Naive thymus-derived CD8-positive, alpha-beta T cell (primary cell): ENCODE measurements around the gene KCNA5. TPM values are rescaled to one million over a fixed set of nuclear protein-coding genes. Genes with fewer than 3 reads are reported as not detected.

ENCODE experiments used
- ATAC-seq, 2 donors: fragments of 150-1000 bp; cut with Tn5 transposase in 1 of 2; sonication (Bioruptor Pico), chemical (Tn5 transposase) in 1 of 2; 1 replicate in 1 of 2; 2 replicates in 1 of 2; pipeline ENCODE4 v1.10.0; 2021; ENCODE audit warnings: mild to moderate bottlenecking in 2 of 2, moderate library complexity in 2 of 2
- POLR2A ChIA-PET: fragments of 350-600 bp; sonication (Branson Sonifier 250); formaldehyde crosslinking; loops from one replicate; lab custom pipeline; 2021; ENCODE audit warnings: antibody characterized with exemption; lab: Charles Lee
- DNase-seq, 10 donors: peaks; one replicate each; pipeline versions ENCODE4 v3.0.0 to v3.0.0-alpha.2; 2020 to 2022
- H3K27ac Mint-ChIP-seq, 10 donors: one replicate each; pipeline ENCODE4 v1.8.0; 2020 to 2022; ENCODE audit warnings: mild to moderate bottlenecking in 10 of 10, mixed read lengths in 10 of 10, moderate library complexity in 4 of 10, inconsistent platforms in 1 of 10
- H3K27me3 Mint-ChIP-seq, 5 donors: one replicate each; pipeline ENCODE4 v1.8.0; 2021 to 2022; ENCODE audit warnings: mixed read lengths in 5 of 5
- H3K36me3 Mint-ChIP-seq, 3 donors: one replicate each; pipeline ENCODE4 v1.8.0; 2020 to 2022; ENCODE audit warnings: mixed read lengths in 3 of 3, mild to moderate bottlenecking in 2 of 3, inconsistent platforms in 1 of 3
- H3K4me1 Mint-ChIP-seq, 4 donors: one replicate each; pipeline ENCODE4 v1.8.0; 2021 to 2022; ENCODE audit warnings: mixed read lengths in 4 of 4
- H3K4me3 Mint-ChIP-seq, 10 donors: one replicate each; pipeline ENCODE4 v1.8.0; 2020 to 2022; ENCODE audit warnings: mild to moderate bottlenecking in 10 of 10, mixed read lengths in 10 of 10, moderate library complexity in 6 of 10, inconsistent platforms in 1 of 10
- H3K9me3 Mint-ChIP-seq, 9 donors: one replicate each; pipeline ENCODE4 v1.8.0; 2020 to 2022; ENCODE audit warnings: mixed read lengths in 9 of 9, mild to moderate bottlenecking in 3 of 9, inconsistent platforms in 1 of 9, moderate library complexity in 1 of 9
- polyA plus RNA-seq, 3 donors: library from polyadenylated mRNA; unstranded; fragments of 300-500 nt; fragmentation: Illumina TruSeq; gene quantifications; one replicate each; pipeline ENCODE4 v1.2.3, GENCODE V29; 2021
- total RNA-seq, 8 experiments: library from RNA in 2 of 8; stranded (reverse) in 2 of 8; gene quantifications; one replicate each; pipeline ENCODE4 v1.2.3 and lab custom pipeline; 2021 to 2026

Gene KCNA5
- total and polyA plus RNA-seq, 5 experiments from 2014 or later = not detected

GRCh38 chr12:5073054-5073453 lies 29.4 kb downstream of the KCNA5 start:
- no peaks in the 10 kb centered on the region for H3K4me1 Mint-ChIP-seq
- H3K9me3 Mint-ChIP-seq = no peaks in the 10 kb centered on the region
- H3K27me3 Mint-ChIP-seq = peaks cover 3 to 19% (median 4%) of the 10 kb centered on the region in 5 donors
- POLR2A ChIA-PET = no interaction called here
- H3K36me3 Mint-ChIP-seq = no peaks in the 10 kb centered on the region
- H3K4me3 Mint-ChIP-seq = no peak overlapping the region
- DNase-seq = no peak
- H3K27ac Mint-ChIP-seq = no peak overlapping the region
- no peak for ATAC-seq

DNA sequence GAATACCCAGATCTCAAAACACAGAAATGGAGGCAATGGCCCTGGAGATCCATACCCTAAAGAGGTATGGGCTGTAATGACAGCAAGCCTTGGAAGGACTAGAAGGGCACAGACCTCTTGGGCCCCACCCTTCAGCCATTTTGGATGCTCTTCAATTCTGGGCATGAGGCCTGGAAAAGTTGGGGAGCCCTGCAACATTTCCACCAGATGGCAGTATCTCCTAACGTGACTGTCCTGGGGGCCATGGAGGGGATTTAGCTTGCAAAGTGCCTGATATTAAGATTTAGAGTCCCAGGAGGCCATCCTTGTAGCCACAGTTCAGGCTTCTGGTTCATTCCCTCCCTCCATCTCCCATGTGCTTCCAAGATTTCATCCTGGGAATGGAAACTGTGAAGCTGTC lies 30.2 kb downstream of the KCNA5 start:
- Mint-ChIP-seq H3K36me3 (no peaks in the 10 kb centered on the region), H3K9me3 (no peaks in the 10 kb centered on the region), H3K4me1 (no peaks in the 10 kb centered on the region), H3K27ac (no peak overlapping the region), H3K4me3 (no peak overlapping the region), H3K27me3 (peaks cover 3 to 22% (median 5%) of the 10 kb centered on the region in 5 donors)
- DNase-seq (no peak), ATAC-seq (no peak)
- POLR2A ChIA-PET = no interaction called here

DNA sequence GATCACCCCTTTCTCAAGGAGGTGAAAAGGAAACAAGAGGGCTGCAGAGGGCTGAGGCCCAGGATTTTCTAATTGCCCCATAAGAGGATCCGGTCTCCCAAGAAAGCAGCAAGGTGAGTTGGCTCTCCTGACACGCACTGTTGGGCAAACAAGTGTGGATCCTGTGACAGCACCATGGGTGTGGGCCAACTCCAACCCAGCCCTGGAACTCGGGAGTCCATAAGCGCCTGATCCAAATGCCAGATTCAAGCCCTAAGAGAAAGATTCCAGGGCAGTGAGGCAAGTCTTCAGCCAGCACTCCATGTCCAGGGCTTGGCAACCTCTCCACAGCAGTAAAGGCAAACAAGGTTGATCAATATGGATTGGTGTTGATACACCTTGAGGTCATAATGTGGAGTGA lies 33.1 kb downstream of the KCNA5 start:
- H3K4me3 Mint-ChIP-seq = no peak overlapping the region
- ATAC-seq (no peak), DNase-seq (no peak)
- H3K36me3 Mint-ChIP-seq = no peaks in the 10 kb centered on the region
- H3K9me3 Mint-ChIP-seq = no peaks in the 10 kb centered on the region
- no peak overlapping the region for H3K27ac Mint-ChIP-seq
- H3K27me3 Mint-ChIP-seq = peaks cover 2 to 20% (median 6%) of the 10 kb centered on the region in 5 donors
- no peaks in the 10 kb centered on the region for H3K4me1 Mint-ChIP-seq
- POLR2A ChIA-PET = no interaction called here

DNA sequence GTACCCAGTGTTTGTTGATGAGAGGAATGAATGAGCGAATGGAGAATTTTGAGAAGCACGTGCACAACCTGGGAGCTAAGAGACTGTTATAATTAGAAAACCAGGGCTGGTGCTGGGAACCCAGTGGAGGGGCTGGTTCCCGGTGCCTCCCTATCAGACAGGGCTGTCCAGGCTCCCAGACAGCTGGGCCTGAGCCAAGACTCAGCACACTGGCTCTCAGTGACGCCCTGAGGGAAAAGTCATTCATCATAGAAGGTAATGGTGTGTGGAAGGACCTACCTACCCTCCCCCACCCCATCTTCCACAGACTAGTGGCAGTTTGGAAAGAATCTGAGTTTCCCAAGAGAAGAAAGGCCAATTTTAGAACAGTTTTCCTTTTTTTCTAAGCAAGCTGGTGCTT lies 34.7 kb downstream of the KCNA5 start:
- Mint-ChIP-seq H3K4me3 (no peak overlapping the region), H3K36me3 (no peaks in the 10 kb centered on the region), H3K27me3 (peaks cover 0 to 14% (median 2%) of the 10 kb centered on the region in 5 donors), H3K27ac (no peak overlapping the region), H3K4me1 (no peaks in the 10 kb centered on the region), H3K9me3 (no peaks in the 10 kb centered on the region)
- POLR2A ChIA-PET = no interaction called here
- ATAC-seq (no peak), DNase-seq (no peak)

GRCh38 chr12:5081016-5081415 lies 37.3 kb downstream of the KCNA5 start:
- DNase-seq (no peak), ATAC-seq (no peak)
- Mint-ChIP-seq H3K27ac (no peak overlapping the region), H3K4me1 (no peaks in the 10 kb centered on the region), H3K27me3 (peaks cover 2 to 14% (median 4%) of the 10 kb centered on the region in 5 donors), H3K4me3 (no peak overlapping the region), H3K36me3 (no peaks in the 10 kb centered on the region), H3K9me3 (no peaks in the 10 kb centered on the region)
- POLR2A ChIA-PET = no interaction called here

- no peaks in the 10 kb centered on the region for H3K4me1 Mint-ChIP-seq
- H3K27me3 Mint-ChIP-seq = peaks cover 0 to 5% (median 2%) of the 10 kb centered on the region in 5 donors
- DNase-seq (peak in 2 of 10 donors; percentile 11 to 12), ATAC-seq (no peak)
- no peaks in the 10 kb centered on the region for H3K36me3 Mint-ChIP-seq
- POLR2A ChIA-PET = no interaction called here
- H3K27ac Mint-ChIP-seq = no peak overlapping the region
- no peaks in the 10 kb centered on the region for H3K9me3 Mint-ChIP-seq
- no peak overlapping the region for H3K4me3 Mint-ChIP-seq
Observed at GRCh38 chr12:5083955-5084849, 40.5 kb downstream of the KCNA5 start.

GRCh38 chr12:5085896-5086295 lies 42.2 kb downstream of the KCNA5 start:
- Mint-ChIP-seq H3K4me3 (no peak overlapping the region), H3K36me3 (no peaks in the 10 kb centered on the region), H3K9me3 (no peaks in the 10 kb centered on the region), H3K4me1 (no peaks in the 10 kb centered on the region), H3K27ac (no peak overlapping the region), H3K27me3 (peaks cover 0 to 11% (median 2%) of the 10 kb centered on the region in 5 donors)
- POLR2A ChIA-PET = no interaction called here
- DNase-seq = no peak
- ATAC-seq = no peak

DNA sequence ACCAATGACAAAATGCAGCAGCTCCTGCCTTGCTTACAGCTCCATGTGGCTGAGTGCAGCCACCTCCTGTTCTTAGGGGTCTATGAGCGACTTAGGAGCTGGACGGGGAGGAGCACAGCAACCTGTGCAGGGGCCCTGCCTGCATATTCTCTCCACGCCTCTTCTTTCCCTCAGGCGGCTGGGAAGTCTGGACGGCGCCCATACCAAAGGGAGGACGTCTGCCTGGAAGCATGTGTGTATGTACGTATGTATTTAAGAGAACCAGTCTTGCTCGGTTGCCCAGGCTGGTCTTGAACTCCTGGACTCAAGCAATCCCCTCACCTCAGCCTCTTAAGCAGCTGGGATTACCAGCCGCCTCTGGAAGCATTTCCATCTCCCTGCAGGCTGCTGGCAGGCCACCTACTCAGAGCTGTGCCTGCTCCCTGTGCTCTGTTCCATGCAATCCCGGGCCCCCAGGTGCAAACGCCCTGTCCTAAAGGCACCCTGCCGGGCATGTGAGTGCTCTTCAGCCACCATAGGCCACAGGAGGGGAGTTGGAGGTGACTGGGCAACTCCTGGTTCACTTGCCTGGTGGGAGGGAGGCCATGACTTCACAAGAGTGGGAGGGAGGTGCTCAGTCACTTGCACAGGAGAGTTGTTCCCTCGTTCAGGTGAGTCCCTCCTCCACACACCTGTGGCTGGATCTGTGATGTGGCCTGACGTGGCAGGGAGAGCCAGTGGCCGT lies 44.3 kb downstream of the KCNA5 start:
- POLR2A ChIA-PET = no interaction called here
- DNase-seq = no peak
- Mint-ChIP-seq H3K27ac (no peak overlapping the region), H3K27me3 (peaks cover 0 to 11% (median 2%) of the 10 kb centered on the region in 5 donors), H3K9me3 (no peaks in the 10 kb centered on the region), H3K4me1 (no peaks in the 10 kb centered on the region), H3K4me3 (no peak overlapping the region), H3K36me3 (no peaks in the 10 kb centered on the region)
- no peak for ATAC-seq

DNA sequence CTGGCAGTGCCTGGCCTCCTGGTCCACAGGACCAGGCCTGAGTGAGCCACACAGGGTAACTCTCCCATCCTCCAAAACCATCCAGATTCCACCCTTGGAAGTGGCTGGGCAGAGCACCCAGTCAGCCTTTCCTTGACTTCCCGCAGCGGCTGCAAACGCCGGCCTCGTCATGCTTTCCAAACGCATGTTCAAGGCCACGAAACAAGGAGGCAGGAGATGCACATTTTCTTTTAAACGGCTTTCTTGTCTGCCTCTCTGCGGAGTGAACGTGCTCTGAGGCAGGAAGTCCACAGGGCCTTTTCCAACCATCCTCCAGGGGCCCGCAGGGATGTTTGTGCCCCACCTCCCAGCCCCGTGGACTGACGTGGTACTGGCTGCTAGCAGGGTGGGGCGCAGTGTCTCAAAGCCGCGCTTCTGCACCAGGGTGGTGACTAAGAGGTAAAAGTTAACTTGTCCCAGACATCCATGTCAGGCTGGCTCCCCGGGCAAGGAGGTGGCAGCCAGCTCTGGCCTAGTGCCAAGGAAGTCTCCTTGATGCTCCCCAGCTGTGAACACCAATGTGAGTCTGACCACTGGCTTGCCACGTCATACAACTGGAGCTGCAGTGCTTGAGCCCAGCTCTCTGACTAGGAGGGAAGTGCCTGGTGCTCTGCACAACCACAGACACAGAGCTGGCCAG lies 45.0 kb downstream of the KCNA5 start:
- peaks cover 0 to 11% (median 2%) of the 10 kb centered on the region in 5 donors for H3K27me3 Mint-ChIP-seq
- H3K36me3 Mint-ChIP-seq = no peaks in the 10 kb centered on the region
- DNase-seq (no peak), ATAC-seq (no peak)
- no peak overlapping the region for H3K27ac Mint-ChIP-seq
- no peak overlapping the region for H3K4me3 Mint-ChIP-seq
- no peaks in the 10 kb centered on the region for H3K4me1 Mint-ChIP-seq
- H3K9me3 Mint-ChIP-seq = no peaks in the 10 kb centered on the region
- POLR2A ChIA-PET = no interaction called here

GRCh38 chr12:5094551-5094950 lies 50.9 kb downstream of the KCNA5 start:
- no peak for ATAC-seq
- H3K4me1 Mint-ChIP-seq = no peaks in the 10 kb centered on the region
- no peaks in the 10 kb centered on the region for H3K36me3 Mint-ChIP-seq
- no peak for DNase-seq
- no peak overlapping the region for H3K27ac Mint-ChIP-seq
- peaks cover 2 to 29% (median 9%) of the 10 kb centered on the region in 5 donors for H3K27me3 Mint-ChIP-seq
- POLR2A ChIA-PET = no interaction called here
- H3K9me3 Mint-ChIP-seq = peaks cover 0 to 2% (median 0%) of the 10 kb centered on the region in 9 donors
- H3K4me3 Mint-ChIP-seq = no peak overlapping the region

- H3K36me3 Mint-ChIP-seq = no peaks in the 10 kb centered on the region
Observed at GRCh38 chr12:5094986-5095385, 51.3 kb downstream of the KCNA5 start.

More at GRCh38 chr12:5094986-5095385, 51.3 kb downstream of the KCNA5 start:
- no peak for DNase-seq
- Mint-ChIP-seq H3K4me1 (no peaks in the 10 kb centered on the region), H3K9me3 (peaks cover 0 to 2% (median 0%) of the 10 kb centered on the region in 9 donors), H3K4me3 (no peak overlapping the region), H3K27ac (no peak overlapping the region), H3K27me3 (peaks cover 3 to 33% (median 9%) of the 10 kb centered on the region in 5 donors)
- ATAC-seq = no peak
- POLR2A ChIA-PET = no interaction called here
